ENCODE data around the gene GNAQ. TPM values are rescaled to one million over a fixed set of nuclear protein-coding genes. Genes with fewer than 3 reads are reported as not detected.

Gene GNAQ
- total RNA-seq, 2 donors from 2014 or later, result 15.8 to 22.1 TPM

DNA sequence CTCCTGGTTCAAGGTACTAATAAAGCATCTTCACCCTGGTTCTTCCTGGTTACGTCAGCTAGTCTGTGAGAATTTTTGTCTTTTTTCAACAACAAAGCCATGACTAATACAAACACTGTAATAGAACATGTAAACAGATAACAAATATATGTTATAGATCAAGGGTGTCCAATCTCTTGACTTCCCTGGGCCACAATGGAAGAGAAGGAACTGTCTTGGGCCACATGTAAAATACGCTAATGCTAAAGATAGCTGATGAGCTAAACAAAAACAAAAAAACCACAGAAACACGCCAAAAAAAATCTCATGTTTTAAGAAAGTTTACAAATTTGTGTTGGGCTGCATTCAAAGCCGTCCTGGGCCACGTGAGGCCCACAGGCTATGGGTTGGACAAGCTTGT lies 259.0 kb downstream of the GNAQ start:
- intact Hi-C loops (cut with DNase I), result no loop called here
- 86 to 94% methylated on average over 5 of the region's 5 CpGs for WGBS, 2 donors
- Histone ChIP-seq H3K27ac (no peak overlapping the region), H3K36me3 (replicated peaks in 1 of 2; ENCODE audit: insufficient read depth in 1 of 2, low read depth in 2 of 2) (no peaks in the 10 kb centered on the region), H3K4me1 (no peaks in the 10 kb centered on the region), H3K27me3 (no peaks in the 10 kb centered on the region), H3K4me3 (no peak overlapping the region), H3K9me3 (no peaks in the 10 kb centered on the region)
- ATAC-seq, result no peak
- no peak for TF ChIP-seq POLR2A (IDR thresholded peaks at IDR 0.05)
- DNase-seq, result no peak

DNA sequence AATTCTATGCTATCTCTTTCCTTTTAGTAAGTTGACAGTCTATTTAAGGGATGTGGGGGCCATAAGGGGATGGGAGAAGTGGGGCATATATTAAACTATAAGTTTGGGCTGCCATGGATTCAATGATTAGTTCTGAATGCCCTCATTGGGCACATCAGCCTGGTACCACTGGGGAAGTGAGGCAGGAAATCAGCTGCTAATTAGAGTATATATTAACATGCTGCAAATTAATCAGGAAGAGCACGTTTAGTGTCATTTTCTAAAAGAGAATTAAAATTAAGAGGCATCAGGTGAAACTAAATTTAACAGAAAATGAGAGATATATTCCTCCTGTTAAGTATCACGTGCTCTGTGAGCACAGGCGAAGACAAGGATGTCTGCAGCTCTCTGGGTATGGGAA lies 260.4 kb downstream of the GNAQ start:
- no peak overlapping the region for H3K27ac ChIP-seq
- H3K4me1 ChIP-seq, result no peaks in the 10 kb centered on the region
- 91% methylated on average over 3 of the region's 3 CpGs for WGBS, 2 donors
- intact Hi-C loops (cut with DNase I), result no loop called here
- no peak overlapping the region for H3K4me3 ChIP-seq
- no peaks in the 10 kb centered on the region for H3K9me3 ChIP-seq
- ATAC-seq, result no peak
- H3K36me3 ChIP-seq (replicated peaks in 1 of 2; ENCODE audit: insufficient read depth in 1 of 2, low read depth in 2 of 2), result no peaks in the 10 kb centered on the region
- TF ChIP-seq CTCF (IDR thresholded peaks at IDR 0.05) (no peak), POLR2A (IDR thresholded peaks at IDR 0.05) (no peak)
- no peak for DNase-seq
- H3K27me3 ChIP-seq, result no peaks in the 10 kb centered on the region

DNA sequence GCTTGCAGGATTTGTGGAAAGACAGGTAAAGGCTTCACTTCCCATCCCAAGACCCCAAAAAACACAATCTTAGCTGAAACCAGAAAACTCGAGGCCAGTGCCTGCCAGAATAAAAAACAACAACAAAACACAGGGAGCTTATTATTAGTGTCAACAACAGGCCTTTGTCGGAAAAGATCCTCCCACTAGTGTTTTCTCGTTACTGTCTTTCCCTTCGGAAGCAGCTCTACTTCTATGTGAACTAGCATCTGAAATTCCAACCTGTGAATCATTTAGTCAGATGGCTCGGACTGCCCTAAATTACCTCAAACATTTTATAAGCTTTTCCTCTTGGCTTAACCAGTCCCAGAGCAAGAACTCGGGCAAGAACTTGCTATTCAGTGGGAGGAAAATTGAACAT lies 261.3 kb downstream of the GNAQ start:
- DNase-seq, result no peak
- TF ChIP-seq CTCF (IDR thresholded peaks at IDR 0.05), result no peak
- TF ChIP-seq POLR2A (IDR thresholded peaks at IDR 0.05), result no peak
- Histone ChIP-seq H3K27ac (no peak overlapping the region), H3K9me3 (no peaks in the 10 kb centered on the region), H3K36me3 (replicated peaks in 1 of 2; ENCODE audit: insufficient read depth in 1 of 2, low read depth in 2 of 2) (no peaks in the 10 kb centered on the region), H3K4me3 (no peak overlapping the region), H3K4me1 (no peaks in the 10 kb centered on the region), H3K27me3 (no peaks in the 10 kb centered on the region)
- ATAC-seq, result no peak
- intact Hi-C loops (cut with DNase I), result no loop called here
- whole genome bisulfite sequencing, 2 donors, result 86 to 89% methylated on average over 6 of the region's 6 CpGs

DNA sequence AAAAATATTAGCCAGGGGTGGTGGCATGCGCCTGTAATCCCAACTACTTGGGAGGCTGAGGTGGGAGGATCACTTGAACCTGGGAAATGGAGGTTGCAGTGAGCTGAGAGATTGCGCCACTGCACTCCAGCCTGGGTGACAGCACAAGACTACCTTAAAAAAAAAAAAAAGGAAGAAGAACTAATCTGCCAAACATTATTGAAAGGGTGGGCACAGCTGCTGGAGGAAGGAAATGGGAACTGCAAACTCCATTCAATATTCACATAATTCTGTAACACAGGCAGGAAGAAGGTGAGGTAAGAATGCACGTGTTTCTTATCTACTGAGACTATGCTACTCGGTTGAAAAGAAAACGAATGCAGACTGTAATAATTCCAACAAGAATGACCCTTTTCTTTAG lies 262.4 kb downstream of the GNAQ start:
- DNase-seq (no peak), ATAC-seq (no peak)
- Histone ChIP-seq H3K27me3 (no peaks in the 10 kb centered on the region), H3K9me3 (no peaks in the 10 kb centered on the region), H3K4me3 (no peak overlapping the region), H3K36me3 (replicated peaks in 1 of 2; ENCODE audit: insufficient read depth in 1 of 2, low read depth in 2 of 2) (no peaks in the 10 kb centered on the region), H3K27ac (no peak overlapping the region), H3K4me1 (no peaks in the 10 kb centered on the region)
- WGBS, 2 donors, result 71 to 84% methylated on average over 5 of the region's 5 CpGs
- TF ChIP-seq POLR2A (IDR thresholded peaks at IDR 0.05) (no peak), CTCF (IDR thresholded peaks at IDR 0.05) (no peak)
- intact Hi-C loops (cut with DNase I), result no loop called here

DNA sequence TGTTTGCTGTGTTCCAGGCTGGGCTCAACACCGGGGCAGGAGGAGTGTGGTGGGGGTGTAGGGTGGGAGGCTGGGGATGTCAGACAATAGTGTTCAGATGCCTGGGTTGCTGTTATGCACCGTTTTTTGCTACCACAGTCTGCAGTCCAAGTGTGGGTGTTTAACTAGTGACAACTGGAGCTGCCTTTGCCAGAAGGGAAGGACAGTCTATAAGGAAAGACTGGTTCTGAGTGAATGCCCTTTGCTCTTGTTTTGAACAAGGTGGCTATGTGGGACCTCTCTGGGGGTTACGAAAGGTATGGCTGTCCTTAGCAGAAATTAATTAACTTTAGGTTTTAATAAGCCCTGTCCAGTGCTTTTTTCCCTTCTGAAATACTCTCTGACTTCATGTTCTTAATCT lies 265.0 kb downstream of the GNAQ start:
- WGBS, 2 donors, result 71 to 76% methylated on average over 3 of the region's 3 CpGs
- Histone ChIP-seq H3K27ac (no peak overlapping the region), H3K9me3 (no peaks in the 10 kb centered on the region), H3K36me3 (replicated peaks in 1 of 2; ENCODE audit: insufficient read depth in 1 of 2, low read depth in 2 of 2) (no peaks in the 10 kb centered on the region), H3K4me1 (no peaks in the 10 kb centered on the region), H3K4me3 (no peak overlapping the region), H3K27me3 (no peaks in the 10 kb centered on the region)
- ATAC-seq (no peak), DNase-seq (no peak)
- no peak for TF ChIP-seq CTCF (IDR thresholded peaks at IDR 0.05)
- intact Hi-C loops (cut with DNase I), result no loop called here

Measured in body of pancreas (tissue), 4 donors.